ENCODE results near the gene LUC7L.

DNA sequence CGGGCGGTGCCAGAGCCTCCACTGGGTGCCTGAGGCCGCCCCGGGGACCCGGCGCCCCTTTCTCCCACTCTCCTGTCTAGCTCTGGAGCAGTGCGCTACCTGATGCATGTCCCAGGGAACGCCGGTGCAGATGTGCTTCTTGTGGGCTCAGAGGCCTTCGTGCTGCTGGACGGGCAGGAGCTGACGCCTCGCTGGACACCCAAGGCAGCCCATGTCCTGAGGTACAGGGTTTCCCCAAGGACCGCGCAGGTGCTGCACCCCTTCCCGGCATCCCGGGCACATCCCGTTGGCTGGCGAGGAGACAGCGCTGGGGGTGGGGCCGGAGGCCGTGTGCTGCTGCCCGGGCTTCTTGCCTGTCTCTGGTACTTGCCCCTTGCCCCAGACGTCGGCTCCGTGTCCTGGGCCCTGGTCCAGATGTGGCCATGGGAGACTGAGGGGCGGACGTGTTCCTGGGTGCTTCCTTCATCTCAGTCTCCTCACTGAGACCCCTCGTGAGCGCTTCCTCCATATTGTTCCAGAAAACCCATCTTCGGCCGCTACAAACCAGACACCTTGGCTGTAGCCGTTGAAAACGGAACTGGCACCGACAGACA, 34.0 kb upstream of the LUC7L start:
- no peak for TF ChIP-seq EZH2 (IDR thresholded peaks at IDR 0.05; ENCODE audit: low read length)
- TF ChIP-seq CTCF (optimal IDR thresholded peaks at IDR 0.05 in 1 of 3, IDR thresholded peaks at IDR 0.05 in 1 of 3, conservative IDR thresholded peaks at IDR 0.05 in 1 of 3; ENCODE audit: extremely low read depth in 1 of 3, insufficient read depth in 2 of 3, low read length in 3 of 3) = no peak

All from keratinocyte (primary cell).